ENCODE data around the gene XYLT1. TPM values are rescaled to one million over a fixed set of nuclear protein-coding genes. Genes with fewer than 3 reads are reported as not detected.
A peak's percentile ranks its signal among the peaks of the same experiment; 100 is the strongest.

Gene XYLT1
- total RNA-seq, 1 experiment from 2014 or later = 14.5 TPM

- Mint-ChIP-seq H3K27me3 (ENCODE audit: low read depth) (no peaks in the 10 kb centered on the region), H3K4me1 (peaks cover 29 to 34% of the 10 kb centered on the region in 2 experiments)
- no peaks in the 10 kb centered on the region for H4K20me1 ChIP-seq (ENCODE audit: control insufficient read depth, insufficient read depth, insufficient read length)
Observed at GRCh38 chr16:17294856-17295255, 175.9 kb downstream of the XYLT1 start.

More at GRCh38 chr16:17294856-17295255, 175.9 kb downstream of the XYLT1 start:
- DNase-seq = no peak
- Histone ChIP-seq H4K91ac (ENCODE audit: insufficient read length, low read depth, low read length) (no peak overlapping the region), H4K5ac (ENCODE audit: insufficient read length, low read depth, low read length) (no peak overlapping the region), H2BK12ac (ENCODE audit: insufficient read length, low read depth, low read length) (no peak overlapping the region), H3K23me2 (ENCODE audit: insufficient read length, low read depth, low read length, poor library complexity, severe bottlenecking) (no peaks in the 10 kb centered on the region), H3K23ac (ENCODE audit: insufficient read length, low read depth, low read length) (no peak overlapping the region), H3K79me2 (ENCODE audit: insufficient read depth, low read length) (no peaks in the 10 kb centered on the region), H3K18ac (ENCODE audit: insufficient read length, low read depth, low read length) (no peak overlapping the region), H2BK20ac (ENCODE audit: low read depth, low read length, poor library complexity, severe bottlenecking) (no peak overlapping the region), H3K9me3 (ENCODE audit: control insufficient read depth, low read depth, low read length) (no peaks in the 10 kb centered on the region), H2AK5ac (ENCODE audit: insufficient read length, low read length) (no peak overlapping the region), H3K14ac (ENCODE audit: insufficient read depth, low read length) (no peak overlapping the region), H2BK5ac (ENCODE audit: insufficient read length, low read length) (no peak overlapping the region), H3K9ac (ENCODE audit: extremely low read depth, insufficient read length, low read length) (no peak overlapping the region), H3K4ac (ENCODE audit: low read depth, low read length) (no peak overlapping the region), H3K4me2 (ENCODE audit: insufficient read depth, insufficient read length, low read length) (no peak overlapping the region), H3K79me1 (ENCODE audit: insufficient read depth, low read depth, low read length, poor library complexity, severe bottlenecking) (no peaks in the 10 kb centered on the region), H3K4me1 (ENCODE audit: insufficient read depth, low read length) (no peaks in the 10 kb centered on the region), H2BK120ac (ENCODE audit: low read depth, low read length, poor library complexity, severe bottlenecking) (no peak overlapping the region), H2AFZ (ENCODE audit: low read length) (no peak overlapping the region), H3K56ac (ENCODE audit: insufficient read length, low read depth, low read length) (no peak overlapping the region), H3K27me3 (ENCODE audit: insufficient read depth, low read length) (no peaks in the 10 kb centered on the region), H3K27ac (ENCODE audit: insufficient read length, low read depth, low read length) (no peak overlapping the region), H4K8ac (replicated peaks; ENCODE audit: insufficient read length, low read depth, low read length) (no peak overlapping the region), H2BK15ac (ENCODE audit: low read depth, low read length) (no peak overlapping the region), H3T11ph (ENCODE audit: low read length) (no peak overlapping the region)
- Mint-ChIP-seq H3K36me3 (ENCODE audit: insufficient read depth in 1 of 3, low read depth in 3 of 3) (no peaks in the 10 kb centered on the region), H3K9me3 (no peaks in the 10 kb centered on the region), H3K27ac (peak overlapping the region in 1 of 3 experiments; percentile 82; a peak in 1 of 7 replicates), H3K4me3 (no peak overlapping the region)
- TF ChIP-seq CTCF (conservative IDR thresholded peaks at IDR 0.05) = no peak
- no CpG with 5 or more reads among the region's 3 CpGs for WGBS (ENCODE audit: extremely low coverage, insufficient read length, low lambda C conversion rate)

Data from H9 (cell line).